Neural progenitor cell (in vitro differentiated cells): ENCODE results near the gene ZDHHC4.

ENCODE experiments used
- CTCF ChIP-seq: fragments of 200-600 bp; sonication (generic); IDR thresholded peaks from 2 replicates; pipeline ENCODE4 v1.5.1; 2017; ENCODE audit warnings: antibody characterized with exemption, mild to moderate bottlenecking
- EZH2 ChIP-seq: fragments of 200-600 bp; sonication (generic); IDR thresholded peaks from 2 replicates; pipeline ENCODE4 v1.6.1; 2017; ENCODE audit warnings: antibody characterized with exemption, mild to moderate bottlenecking, moderate library complexity

GRCh38 chr7:6589829-6590644, 12.8 kb downstream of the ZDHHC4 start, which contains the start of gene INTS15:
- TF ChIP-seq CTCF = peak; percentile 66
- TF ChIP-seq EZH2 = peak; percentile 37
